Umbilical cord (tissue), 2 donors: ENCODE results near the gene TGFB1. TPM values are rescaled to one million over a fixed set of nuclear protein-coding genes. Genes with fewer than 3 reads are reported as not detected.
A peak's percentile ranks its signal among the peaks of the same experiment; 100 is the strongest.
"Not testable (repeated sequence)": the region's sequence is repeated elsewhere in the genome, so short reads cannot be mapped to it uniquely, and the experiment has no call there.

Source experiments
- DNase-seq: peaks from one replicate; pipeline ENCODE4 v3.0.0-alpha.2; 2015; ENCODE audit warnings: low spot score
- total RNA-seq: library from RNA; depleted of rRNA; stranded (reverse); fragments of >200 nt; gene quantifications from one replicate; pipeline ENCODE4 v1.2.3, GENCODE V29; 2014; ENCODE audit warnings: low replicate concordance; ENCODE audit not compliant: insufficient read depth

The TGFB1 gene
- total RNA-seq = 13.2 TPM

GRCh38 chr19:41353466-41354342 lies at the start of gene TGFB1:
Gene TGFB1, minus strand, starts transcription at chr19:41353922. Its CDS starts 878 bp downstream, at chr19:41353044.
- peak; percentile 89 for DNase-seq

DNA sequence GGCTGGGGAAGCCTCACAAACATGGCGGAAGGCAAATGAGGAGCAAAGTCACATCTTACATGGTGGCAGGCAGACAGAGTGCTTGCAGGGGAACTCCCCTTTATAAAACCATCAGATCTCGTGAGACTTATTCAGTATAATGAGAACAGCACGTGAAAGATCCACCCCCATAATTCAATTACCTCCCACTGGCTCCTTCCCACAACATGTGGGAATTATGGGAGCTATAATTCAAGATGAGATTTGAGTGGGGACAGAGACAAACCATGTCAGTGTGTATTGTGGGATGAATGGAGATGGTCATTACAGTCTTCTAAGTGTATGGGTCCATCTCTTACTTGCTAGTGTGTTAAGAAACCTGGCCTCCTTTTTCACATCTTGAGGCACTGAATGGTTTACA lies 48.3 kb upstream of the TGFB1 start:
- DNase-seq = no peak

DNA sequence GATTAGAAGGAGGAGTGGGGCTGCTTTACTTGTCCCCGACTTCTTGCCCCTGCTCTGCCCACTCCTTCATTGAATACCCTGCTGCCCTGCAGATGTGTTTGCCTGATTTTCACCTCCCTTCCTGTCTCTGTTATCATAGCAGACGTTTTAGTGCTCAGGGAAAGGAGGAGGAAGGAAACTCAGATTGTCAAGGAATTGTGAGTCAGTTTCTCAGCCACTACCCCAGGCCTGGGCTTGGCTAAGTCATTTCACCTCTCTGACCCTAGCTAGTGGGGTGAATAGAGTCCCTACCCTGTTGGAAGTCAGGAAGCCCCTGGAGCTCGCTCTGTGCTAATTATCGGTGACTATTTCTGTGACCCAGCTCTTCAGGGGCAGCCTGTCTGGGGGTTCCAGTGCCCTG lies 47.8 kb upstream of the TGFB1 start:
- no peak for DNase-seq

GRCh38 chr19:41399525-41399924 lies 45.8 kb upstream of the TGFB1 start:
- DNase-seq = no peak

- DNase-seq = no peak
Observed at GRCh38 chr19:41399091-41399490, 45.4 kb upstream of the TGFB1 start.

DNA sequence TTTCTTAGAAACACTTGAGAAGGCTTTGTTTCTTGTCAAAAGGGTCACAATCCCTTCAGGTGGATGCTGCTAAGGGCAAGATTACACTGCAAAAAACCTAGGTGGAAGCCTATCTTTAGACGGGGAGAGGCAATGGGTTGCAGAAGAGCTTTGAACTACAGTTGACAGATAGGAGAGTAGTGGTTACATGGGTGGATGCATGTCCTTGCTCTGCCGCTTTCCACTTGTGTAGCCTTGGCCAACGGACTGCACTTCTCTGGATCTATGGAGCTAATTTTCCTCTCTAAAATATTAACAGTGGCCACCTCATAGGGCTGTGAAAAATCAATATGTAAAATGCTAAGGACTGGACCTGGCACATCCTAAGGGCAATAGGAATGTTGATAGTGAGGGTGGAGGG lies 44.9 kb upstream of the TGFB1 start:
- DNase-seq = no peak

DNA sequence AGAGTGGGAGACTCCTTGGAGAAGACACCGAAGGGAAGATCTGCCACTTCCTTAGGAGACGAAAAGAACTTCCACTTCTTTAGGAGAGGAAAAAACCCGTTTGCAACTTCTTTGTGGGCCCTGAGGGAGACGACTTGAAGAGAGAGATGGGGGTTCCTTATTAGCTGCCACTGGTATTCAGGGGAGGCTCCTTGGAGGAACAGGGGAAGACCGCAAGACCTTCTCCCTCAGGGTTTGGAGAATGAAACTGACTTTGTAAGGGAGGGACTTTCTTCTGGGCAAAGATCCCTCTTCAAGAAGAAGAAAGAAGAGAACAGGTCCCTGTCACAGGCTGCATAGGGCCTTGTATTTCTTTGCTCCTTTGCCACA lies 44.3 kb upstream of the TGFB1 start:
- DNase-seq = no peak

- peak; percentile 100 for DNase-seq
Observed at GRCh38 chr19:41397086-41398049, 43.6 kb upstream of the TGFB1 start, which contains the start of the genes BCKDHA and EXOSC5. Gene BCKDHA, plus strand, starts transcription at chr19:41397818. Its CDS starts 10 bp downstream, at chr19:41397828. Gene EXOSC5, minus strand, starts transcription at chr19:41397359. Its CDS starts 31 bp downstream, at chr19:41397328.

- DNase-seq = no peak
Observed at GRCh38 chr19:41395355-41395754, 41.6 kb upstream of the TGFB1 start.

- DNase-seq = no peak
Observed at GRCh38 chr19:41392775-41393174, 39.1 kb upstream of the TGFB1 start.

DNA sequence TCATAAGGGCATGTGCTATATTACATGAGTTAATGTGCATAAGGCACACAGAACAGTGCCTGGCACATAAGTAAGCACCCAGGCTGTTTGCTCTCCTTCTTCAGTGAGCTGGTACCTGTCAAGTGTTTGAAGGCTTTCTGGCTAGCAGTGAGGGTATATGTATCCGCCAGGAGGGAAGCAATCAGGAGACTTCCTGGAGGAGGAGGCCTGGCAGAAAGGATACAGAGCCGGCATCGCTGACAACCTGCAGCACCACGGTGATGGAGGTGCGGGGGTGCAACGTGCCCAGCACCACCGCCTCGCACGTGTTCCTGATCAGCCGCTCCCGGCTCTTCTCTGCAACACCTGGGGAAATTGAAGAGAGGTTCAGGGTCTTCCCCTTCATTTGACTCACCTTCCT lies 37.9 kb upstream of the TGFB1 start:
- no peak for DNase-seq

GRCh38 chr19:41386442-41386841 lies 32.7 kb upstream of the TGFB1 start:
- no peak for DNase-seq

- no peak for DNase-seq
Observed at GRCh38 chr19:41384351-41384750, 30.6 kb upstream of the TGFB1 start.

- DNase-seq = not testable (repeated sequence)
Observed at GRCh38 chr19:41381536-41381935, 27.8 kb upstream of the TGFB1 start.

- peak; percentile 72 for DNase-seq
Observed at GRCh38 chr19:41377977-41378709, 24.4 kb upstream of the TGFB1 start.

- no peak for DNase-seq
Observed at GRCh38 chr19:41376998-41377365, 23.3 kb upstream of the TGFB1 start.

- DNase-seq = peak; percentile 47
Observed at GRCh38 chr19:41376241-41376997, 22.7 kb upstream of the TGFB1 start, which contains the start of gene TMEM91. Gene TMEM91, plus strand, starts transcription at chr19:41376533. Its CDS starts 1,777 bp downstream, at chr19:41378310.

DNA sequence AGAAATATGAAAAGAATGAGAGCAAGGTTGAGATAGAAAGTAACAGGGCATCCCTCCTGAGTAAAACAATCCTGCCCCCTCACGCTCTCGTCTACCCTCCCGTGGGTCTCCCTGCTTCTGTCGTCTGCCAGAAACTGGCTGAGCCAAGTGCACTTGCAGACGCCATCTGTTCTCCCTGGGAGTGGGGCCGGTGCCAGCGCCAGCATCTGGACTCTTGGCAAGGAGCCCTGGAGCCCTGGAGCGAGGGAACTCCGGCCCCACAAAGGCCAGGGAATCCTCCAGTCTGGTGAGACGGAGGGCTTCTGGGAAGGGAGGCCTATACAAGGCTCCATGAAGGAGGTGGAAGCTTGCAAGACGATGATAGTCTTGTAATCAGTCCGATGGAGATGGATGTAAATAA lies 20.3 kb upstream of the TGFB1 start:
- peak; percentile 96 for DNase-seq

- no peak for DNase-seq
Observed at GRCh38 chr19:41372501-41372900, 18.8 kb upstream of the TGFB1 start.

DNA sequence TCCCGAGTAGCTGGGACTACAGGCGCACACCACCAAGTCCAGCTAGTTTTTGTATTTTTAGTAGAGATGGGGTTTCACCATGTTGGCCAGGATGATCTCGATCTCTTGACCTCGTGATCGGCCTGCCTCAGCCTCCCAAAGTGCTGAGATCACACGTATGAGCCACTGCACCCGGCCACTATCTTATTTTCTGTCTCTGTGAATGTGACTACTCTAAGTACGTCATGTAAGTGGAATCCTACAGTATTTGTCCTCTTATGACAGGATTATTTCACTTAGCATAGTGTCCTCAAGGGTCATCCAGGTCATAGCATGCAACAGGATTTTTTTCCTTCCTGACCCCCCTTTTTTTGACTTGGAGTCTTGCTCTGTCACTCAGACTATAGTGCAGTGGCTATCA lies 17.8 kb upstream of the TGFB1 start:
- no peak for DNase-seq

- not testable (repeated sequence) for DNase-seq
Observed at GRCh38 chr19:41371119-41371518, 17.4 kb upstream of the TGFB1 start.
